CD4-positive, alpha-beta T cell treated with Interleukin-4 for 1 hour (primary cell): Measurements from ENCODE around the gene KAT14.
"Not testable (repeated sequence)": the region's sequence is repeated elsewhere in the genome, so short reads cannot be mapped to it uniquely, and the experiment has no call there.

Experiments
- DNase-seq, 2 donors: peaks; one replicate each; pipeline ENCODE4 v3.0.0-alpha.2; 2020 to 2022

The KAT14 gene

GRCh38 chr20:18226741-18227140, 89.1 kb downstream of the KAT14 start:
- DNase-seq = not testable (repeated sequence)

- no peak for DNase-seq
Observed at GRCh38 chr20:18233408-18233943, 95.8 kb downstream of the KAT14 start.
